WI38 (cell line): Measurements from ENCODE around the gene TIE1.

ENCODE experiments used
- H3K4me3 ChIP-seq: 2 replicates; pipeline ENCODE4 v1.5.1; 2011; ENCODE audit warnings: low read depth, mild to moderate bottlenecking, control low read depth, low read length
- CTCF ChIP-seq: IDR thresholded peaks from 2 replicates; pipeline ENCODE4 v1.5.1; 2012; ENCODE audit warnings: low read depth, mild to moderate bottlenecking, control low read depth, low read length

Gene TIE1

GRCh38 chr1:43280692-43281091 is 20.1 kb upstream of the TIE1 start:
- no peak overlapping the region for H3K4me3 ChIP-seq
- TF ChIP-seq CTCF, result no peak

GRCh38 chr1:43282220-43283195 is 18.3 kb upstream of the TIE1 start:
- no peak overlapping the region for H3K4me3 ChIP-seq
- TF ChIP-seq CTCF, result no peak

GRCh38 chr1:43284065-43284464 is 16.7 kb upstream of the TIE1 start:
- TF ChIP-seq CTCF, result no peak
- H3K4me3 ChIP-seq, result no peak overlapping the region

- TF ChIP-seq CTCF, result no peak
- H3K4me3 ChIP-seq, result no peak overlapping the region
These were observed 16.2 kb upstream of the TIE1 start for GRCh38 chr1:43284546-43285110.

GRCh38 chr1:43285269-43285990 is 15.4 kb upstream of the TIE1 start, which contains the start of gene C1orf210:
TSS of gene C1orf210 (minus strand) at chr1:43285581. CDS start at chr1:43283270, 2,311 bp downstream.
- no peak for TF ChIP-seq CTCF
- H3K4me3 ChIP-seq, result no peak within 1 kb of the TSS

GRCh38 chr1:43286115-43286514 is 14.7 kb upstream of the TIE1 start:
- no peak for TF ChIP-seq CTCF
- H3K4me3 ChIP-seq, result no peak overlapping the region

GRCh38 chr1:43286533-43286932 is 14.2 kb upstream of the TIE1 start:
- H3K4me3 ChIP-seq, result no peak overlapping the region
- TF ChIP-seq CTCF, result no peak
